ENCODE data around the gene UMOD.

UMOD gene

DNA sequence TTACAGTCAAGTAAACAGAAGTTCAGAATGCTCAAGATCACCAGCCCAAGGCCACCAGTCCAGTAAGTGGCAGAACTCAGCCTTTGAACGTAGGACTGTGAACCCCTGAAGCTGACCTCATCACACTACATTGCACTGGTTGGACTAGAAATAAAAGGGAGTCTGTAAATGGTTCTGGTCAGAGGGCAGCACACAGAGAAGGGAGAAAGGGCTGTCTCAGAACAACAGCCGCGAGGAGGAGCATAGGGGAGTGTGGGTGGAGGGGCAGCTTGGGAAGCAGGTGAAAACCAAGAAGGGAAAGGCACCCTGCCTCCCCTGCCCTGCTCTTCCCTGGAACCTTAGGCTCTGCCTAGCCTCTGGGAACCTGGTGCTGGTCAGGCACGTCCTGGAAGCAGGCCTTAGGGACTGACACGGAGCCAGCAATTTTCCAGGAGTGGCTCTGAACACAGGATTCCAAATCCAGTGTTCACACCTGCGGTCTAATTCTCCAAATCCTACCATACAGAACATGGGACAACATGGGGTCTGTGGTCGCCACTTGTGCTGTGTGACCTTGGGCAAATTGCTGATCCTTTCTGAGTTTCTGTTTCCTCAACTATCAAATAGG lies 45.1 kb upstream of the UMOD start:
- ATAC-seq: no peak
- TF ChIP-seq, protein P1, sequence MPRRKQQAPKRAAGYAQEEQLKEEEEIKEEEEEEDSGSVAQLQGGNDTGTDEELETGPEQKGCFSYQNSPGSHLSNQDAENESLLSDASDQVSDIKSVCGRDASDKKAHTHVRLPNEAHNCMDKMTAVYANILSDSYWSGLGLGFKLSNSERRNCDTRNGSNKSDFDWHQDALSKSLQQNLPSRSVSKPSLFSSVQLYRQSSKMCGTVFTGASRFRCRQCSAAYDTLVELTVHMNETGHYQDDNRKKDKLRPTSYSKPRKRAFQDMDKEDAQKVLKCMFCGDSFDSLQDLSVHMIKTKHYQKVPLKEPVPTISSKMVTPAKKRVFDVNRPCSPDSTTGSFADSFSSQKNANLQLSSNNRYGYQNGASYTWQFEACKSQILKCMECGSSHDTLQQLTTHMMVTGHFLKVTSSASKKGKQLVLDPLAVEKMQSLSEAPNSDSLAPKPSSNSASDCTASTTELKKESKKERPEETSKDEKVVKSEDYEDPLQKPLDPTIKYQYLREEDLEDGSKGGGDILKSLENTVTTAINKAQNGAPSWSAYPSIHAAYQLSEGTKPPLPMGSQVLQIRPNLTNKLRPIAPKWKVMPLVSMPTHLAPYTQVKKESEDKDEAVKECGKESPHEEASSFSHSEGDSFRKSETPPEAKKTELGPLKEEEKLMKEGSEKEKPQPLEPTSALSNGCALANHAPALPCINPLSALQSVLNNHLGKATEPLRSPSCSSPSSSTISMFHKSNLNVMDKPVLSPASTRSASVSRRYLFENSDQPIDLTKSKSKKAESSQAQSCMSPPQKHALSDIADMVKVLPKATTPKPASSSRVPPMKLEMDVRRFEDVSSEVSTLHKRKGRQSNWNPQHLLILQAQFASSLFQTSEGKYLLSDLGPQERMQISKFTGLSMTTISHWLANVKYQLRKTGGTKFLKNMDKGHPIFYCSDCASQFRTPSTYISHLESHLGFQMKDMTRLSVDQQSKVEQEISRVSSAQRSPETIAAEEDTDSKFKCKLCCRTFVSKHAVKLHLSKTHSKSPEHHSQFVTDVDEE (CRISPR knock-in tag; IDR thresholded peaks at IDR 0.05): no peak
- TF ChIP-seq RARB (CRISPR knock-in tag; IDR thresholded peaks at IDR 0.05): no peak
- no peak for TF ChIP-seq TCF4 (CRISPR knock-in tag; IDR thresholded peaks at IDR 0.05; ENCODE audit: borderline replicate concordance)
- TF ChIP-seq BACH2 (CRISPR knock-in tag; IDR thresholded peaks at IDR 0.05; ENCODE audit: borderline replicate concordance): no peak
- TF ChIP-seq ZNF70 (CRISPR knock-in tag; IDR thresholded peaks at IDR 0.05): no peak
- TF ChIP-seq ZFP30 (CRISPR knock-in tag; IDR thresholded peaks at IDR 0.05): no peak
- TF ChIP-seq, protein P2, sequence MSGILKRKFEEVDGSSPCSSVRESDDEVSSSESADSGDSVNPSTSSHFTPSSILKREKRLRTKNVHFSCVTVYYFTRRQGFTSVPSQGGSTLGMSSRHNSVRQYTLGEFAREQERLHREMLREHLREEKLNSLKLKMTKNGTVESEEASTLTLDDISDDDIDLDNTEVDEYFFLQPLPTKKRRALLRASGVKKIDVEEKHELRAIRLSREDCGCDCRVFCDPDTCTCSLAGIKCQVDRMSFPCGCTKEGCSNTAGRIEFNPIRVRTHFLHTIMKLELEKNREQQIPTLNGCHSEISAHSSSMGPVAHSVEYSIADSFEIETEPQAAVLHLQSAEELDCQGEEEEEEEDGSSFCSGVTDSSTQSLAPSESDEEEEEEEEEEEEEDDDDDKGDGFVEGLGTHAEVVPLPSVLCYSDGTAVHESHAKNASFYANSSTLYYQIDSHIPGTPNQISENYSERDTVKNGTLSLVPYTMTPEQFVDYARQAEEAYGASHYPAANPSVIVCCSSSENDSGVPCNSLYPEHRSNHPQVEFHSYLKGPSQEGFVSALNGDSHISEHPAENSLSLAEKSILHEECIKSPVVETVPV (CRISPR knock-in tag; IDR thresholded peaks at IDR 0.05): no peak
- TF ChIP-seq PPARA (CRISPR knock-in tag; IDR thresholded peaks at IDR 0.05; ENCODE audit: borderline replicate concordance): no peak
- no peak for TF ChIP-seq ZC3H10 (CRISPR knock-in tag; IDR thresholded peaks at IDR 0.05)

DNA sequence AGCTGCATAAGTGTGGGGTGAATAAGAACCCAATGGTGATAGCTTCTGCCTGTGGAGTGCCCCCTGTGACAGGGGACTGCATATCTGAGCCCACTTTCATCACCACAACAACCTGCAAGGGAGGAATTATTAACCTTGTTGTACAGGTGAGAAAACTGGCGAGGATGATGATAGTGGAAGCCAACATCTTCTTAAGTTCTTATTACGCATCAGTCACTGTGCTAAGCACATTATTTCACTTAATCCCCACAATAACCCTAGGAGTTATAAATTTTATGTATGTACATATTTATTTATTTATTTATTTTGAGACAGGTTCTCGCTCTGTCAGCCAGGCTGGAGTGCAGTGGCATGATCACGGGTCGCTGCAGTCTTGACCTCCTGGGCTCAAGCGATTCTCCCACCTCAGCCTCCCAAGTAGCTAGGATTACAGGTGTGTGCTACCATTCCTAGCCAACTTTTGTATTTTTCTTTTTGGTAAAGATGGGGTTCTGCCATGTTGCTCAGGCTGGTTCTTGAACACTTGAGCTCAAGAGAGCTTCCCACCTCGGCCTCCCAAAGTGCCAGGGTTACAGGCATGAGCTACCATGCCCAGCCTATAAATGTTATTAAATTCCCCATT lies 44.4 kb upstream of the UMOD start:
- ATAC-seq: no peak
- no peak for TF ChIP-seq PPARA (CRISPR knock-in tag; IDR thresholded peaks at IDR 0.05; ENCODE audit: borderline replicate concordance)
- TF ChIP-seq, protein P3, sequence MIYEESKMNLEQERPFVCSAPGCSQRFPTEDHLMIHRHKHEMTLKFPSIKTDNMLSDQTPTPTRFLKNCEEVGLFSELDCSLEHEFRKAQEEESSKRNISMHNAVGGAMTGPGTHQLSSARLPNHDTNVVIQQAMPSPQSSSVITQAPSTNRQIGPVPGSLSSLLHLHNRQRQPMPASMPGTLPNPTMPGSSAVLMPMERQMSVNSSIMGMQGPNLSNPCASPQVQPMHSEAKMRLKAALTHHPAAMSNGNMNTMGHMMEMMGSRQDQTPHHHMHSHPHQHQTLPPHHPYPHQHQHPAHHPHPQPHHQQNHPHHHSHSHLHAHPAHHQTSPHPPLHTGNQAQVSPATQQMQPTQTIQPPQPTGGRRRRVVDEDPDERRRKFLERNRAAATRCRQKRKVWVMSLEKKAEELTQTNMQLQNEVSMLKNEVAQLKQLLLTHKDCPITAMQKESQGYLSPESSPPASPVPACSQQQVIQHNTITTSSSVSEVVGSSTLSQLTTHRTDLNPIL (CRISPR knock-in tag; IDR thresholded peaks at IDR 0.05; ENCODE audit: low read depth): no peak
- no peak for TF ChIP-seq TCF4 (CRISPR knock-in tag; IDR thresholded peaks at IDR 0.05; ENCODE audit: borderline replicate concordance)
- no peak for TF ChIP-seq ISL1 (CRISPR knock-in tag; IDR thresholded peaks at IDR 0.05)
- no peak for TF ChIP-seq ZFP3 (CRISPR knock-in tag; IDR thresholded peaks at IDR 0.05)
- TF ChIP-seq OSR1 (CRISPR knock-in tag; IDR thresholded peaks at IDR 0.05): no peak
- TF ChIP-seq BACH2 (CRISPR knock-in tag; IDR thresholded peaks at IDR 0.05; ENCODE audit: borderline replicate concordance): no peak
- TF ChIP-seq ZC3H10 (CRISPR knock-in tag; IDR thresholded peaks at IDR 0.05): no peak
- no peak for TF ChIP-seq ESRRG (CRISPR knock-in tag; IDR thresholded peaks at IDR 0.05)

DNA sequence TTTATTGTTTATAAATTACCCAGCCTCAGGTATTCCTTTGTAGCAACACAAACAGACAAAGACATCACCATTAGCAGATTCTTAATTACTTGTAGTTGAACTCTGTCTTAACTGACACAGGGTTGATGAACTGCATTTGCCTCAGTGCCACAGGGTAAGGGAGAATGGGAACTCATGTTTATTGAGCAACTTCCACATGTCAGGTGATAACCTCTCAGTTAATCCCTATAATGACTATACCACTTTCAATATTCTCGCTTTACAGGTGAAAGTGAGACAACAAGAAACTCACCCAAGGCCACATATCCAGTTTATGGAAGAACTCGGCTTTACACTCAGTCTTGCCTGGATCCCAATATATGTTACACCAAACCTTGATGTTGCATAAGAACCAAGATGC lies 43.4 kb upstream of the UMOD start:
- no peak for ATAC-seq
- TF ChIP-seq ZC3H10 (CRISPR knock-in tag; IDR thresholded peaks at IDR 0.05) (no peak), ISL1 (CRISPR knock-in tag; IDR thresholded peaks at IDR 0.05) (no peak), SNAI2 (CRISPR knock-in tag; IDR thresholded peaks at IDR 0.05) (no peak), TCF4 (CRISPR knock-in tag; IDR thresholded peaks at IDR 0.05; ENCODE audit: borderline replicate concordance) (no peak), ZFP30 (CRISPR knock-in tag; IDR thresholded peaks at IDR 0.05) (no peak), ZNF565 (CRISPR knock-in tag; conservative IDR thresholded peaks at IDR 0.05; ENCODE audit: low read depth) (no peak), PPARA (CRISPR knock-in tag; IDR thresholded peaks at IDR 0.05; ENCODE audit: borderline replicate concordance) (no peak), ZFP3 (CRISPR knock-in tag; IDR thresholded peaks at IDR 0.05) (no peak), TOX (CRISPR knock-in tag; IDR thresholded peaks at IDR 0.05; ENCODE audit: borderline replicate concordance) (no peak), ESRRG (CRISPR knock-in tag; IDR thresholded peaks at IDR 0.05) (no peak), RARB (CRISPR knock-in tag; IDR thresholded peaks at IDR 0.05) (no peak), ZNF8 (CRISPR knock-in tag; IDR thresholded peaks at IDR 0.05) (no peak)
- TF ChIP-seq, protein P4, sequence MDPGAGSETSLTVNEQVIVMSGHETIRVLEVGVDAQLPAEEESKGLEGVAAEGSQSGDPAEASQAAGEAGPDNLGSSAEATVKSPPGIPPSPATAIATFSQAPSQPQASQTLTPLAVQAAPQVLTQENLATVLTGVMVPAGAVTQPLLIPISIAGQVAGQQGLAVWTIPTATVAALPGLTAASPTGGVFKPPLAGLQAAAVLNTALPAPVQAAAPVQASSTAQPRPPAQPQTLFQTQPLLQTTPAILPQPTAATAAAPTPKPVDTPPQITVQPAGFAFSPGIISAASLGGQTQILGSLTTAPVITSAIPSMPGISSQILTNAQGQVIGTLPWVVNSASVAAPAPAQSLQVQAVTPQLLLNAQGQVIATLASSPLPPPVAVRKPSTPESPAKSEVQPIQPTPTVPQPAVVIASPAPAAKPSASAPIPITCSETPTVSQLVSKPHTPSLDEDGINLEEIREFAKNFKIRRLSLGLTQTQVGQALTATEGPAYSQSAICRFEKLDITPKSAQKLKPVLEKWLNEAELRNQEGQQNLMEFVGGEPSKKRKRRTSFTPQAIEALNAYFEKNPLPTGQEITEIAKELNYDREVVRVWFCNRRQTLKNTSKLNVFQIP (CRISPR knock-in tag; IDR thresholded peaks at IDR 0.05; ENCODE audit: borderline replicate concordance, low read depth): no peak
